DND-41 (cell line): ENCODE results near the gene NDUFS2.

ENCODE experiments used
- CTCF ChIP-seq: IDR thresholded peaks from 2 replicates; pipeline ENCODE4 v1.5.1; 2012; ENCODE audit warnings: borderline replicate concordance, low read length, moderate library complexity, mild to moderate bottlenecking; ENCODE audit not compliant: poor library complexity, severe bottlenecking; ENCODE audit errors: extremely low read depth
- EZH2 ChIP-seq: IDR thresholded peaks from 3 replicates; pipeline ENCODE4 v1.6.1; 2012; ENCODE audit warnings: borderline replicate concordance, low read depth, mild to moderate bottlenecking, moderate library complexity, low read length, inconsistent platforms; ENCODE audit not compliant: severe bottlenecking

DNA sequence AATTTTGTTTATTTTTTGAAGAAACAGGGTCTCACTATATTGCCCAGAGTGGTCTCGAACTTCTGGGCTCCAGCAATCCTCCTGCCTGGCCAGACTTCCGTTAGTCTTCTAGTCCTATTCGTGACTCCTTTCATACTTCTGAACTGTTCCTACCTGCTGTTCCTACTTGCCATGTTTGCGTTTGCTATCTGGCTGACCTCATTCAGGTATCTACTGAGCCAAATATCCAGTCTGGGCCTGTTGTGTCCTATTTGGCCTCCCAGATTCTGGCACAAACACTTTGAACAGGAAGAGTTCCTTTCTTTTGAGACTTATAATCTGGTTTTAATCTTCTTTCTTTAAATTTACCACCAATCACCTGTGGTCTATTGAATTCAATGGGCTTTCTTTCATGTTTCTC, 42.7 kb downstream of the NDUFS2 start:
- TF ChIP-seq CTCF, result no peak
- TF ChIP-seq EZH2, result no peak
